Measurements from ENCODE around the gene VIL1.

DNA sequence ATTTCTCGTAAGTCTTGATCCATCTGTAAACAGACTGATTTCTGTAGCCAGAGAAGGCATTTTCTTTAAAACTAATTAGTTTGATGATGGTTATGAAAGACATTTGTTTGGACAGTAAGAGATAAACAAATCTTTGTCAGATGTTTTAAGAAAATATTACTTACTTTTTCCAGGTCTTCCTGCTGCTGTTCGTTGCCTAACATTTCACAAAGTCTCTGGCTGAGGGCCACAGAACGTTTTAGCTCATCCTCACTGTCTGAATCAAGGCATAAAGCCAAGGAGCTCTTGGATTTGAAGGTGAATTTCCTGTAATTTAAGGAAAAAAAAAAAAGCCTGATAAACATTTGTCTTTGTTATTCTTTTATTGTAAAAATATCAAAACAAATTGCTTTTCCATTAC lies 57.8 kb downstream of the VIL1 start:
- TF ChIP-seq CTCF (IDR thresholded peaks at IDR 0.05; ENCODE audit: insufficient read depth, low read length, poor library complexity, severe bottlenecking): no peak
- no peak for TF ChIP-seq EZH2phosphoT487 (conservative IDR thresholded peaks at IDR 0.05; ENCODE audit: low read length)

Data from SU-DHL-6 (cell line).